ENCODE results near the gene CATSPER2. TPM values are rescaled to one million over a fixed set of nuclear protein-coding genes. Genes with fewer than 3 reads are reported as not detected.

CATSPER2 gene
- total RNA-seq, 1 experiment from 2014 or later: 4.6 TPM

Other genes with a start within 250 kb of the CATSPER2 start
- gene TP53BP1, start 155.7 kb downstream of the CATSPER2 start, total RNA-seq (2021): 74.5 and 81.5 TPM in 2 replicates
- 2.5 TPM in 2 replicates for gene MAP1A, start 131.2 kb downstream of the CATSPER2 start, total RNA-seq (2021)
- gene PPIP5K1, start 58.6 kb downstream of the CATSPER2 start, total RNA-seq (2021): 28.5 and 30.1 TPM in 2 replicates
- gene CKMT1B, start 54.8 kb downstream of the CATSPER2 start, total RNA-seq (2021): 31.0 and 36.7 TPM in 2 replicates
- gene STRC, start 30.0 kb downstream of the CATSPER2 start, total RNA-seq (2021): 0.61 and 0.97 TPM in 2 replicates
- 35.5 and 38.4 TPM in 2 replicates for gene CKMT1A, start 45.0 kb upstream of the CATSPER2 start, total RNA-seq (2021)
- 524 and 536 TPM in 2 replicates for gene PDIA3, start 97.6 kb upstream of the CATSPER2 start, total RNA-seq (2021)
- gene ELL3, start 128.1 kb upstream of the CATSPER2 start, total RNA-seq (2021): 6.4 and 7.2 TPM in 2 replicates
- gene SERF2, start 143.5 kb upstream of the CATSPER2 start, total RNA-seq (2021): 819 and 831 TPM in 2 replicates
- gene SERINC4, start 151.4 kb upstream of the CATSPER2 start, total RNA-seq (2021): 0.17 and 0.26 TPM in 2 replicates
- gene HYPK, start 151.8 kb upstream of the CATSPER2 start, total RNA-seq (2021): 25.4 and 25.9 TPM in 2 replicates
- 44.7 and 47.8 TPM in 2 replicates for gene MFAP1, start 175.8 kb upstream of the CATSPER2 start, total RNA-seq (2021)
- 29.6 and 31.1 TPM in 2 replicates for gene WDR76, start 178.2 kb upstream of the CATSPER2 start, total RNA-seq (2021)